IMR-90 (cell line): Measurements from ENCODE around the gene CCDC88C. TPM values are rescaled to one million over a fixed set of nuclear protein-coding genes. Genes with fewer than 3 reads are reported as not detected.

Experiments used
- ATAC-seq: fragments of 200-7000 bp; cut with Tn5 transposase; 2 replicates; pipeline ENCODE4 v1.9.1; 2020; ENCODE audit warnings: low read depth, mild to moderate bottlenecking, moderate library complexity
- BruUV-seq: library from RNA; stranded (reverse); fragments of 400-500 nt; replicated peaks from 2 replicates; lab custom pipeline; 2021; lab: Mats Ljungman, UMichigan
- CTCF ChIA-PET: fragments of 300-600 bp; formaldehyde crosslinking; extraction: SDS; loops from one replicate; lab custom pipeline; 2021; ENCODE audit warnings: antibody characterized with exemption; lab: Yijun Ruan, JAX
- POLR2A ChIA-PET: fragments of 300-600 bp; sonication (Branson Sonifier 250); formaldehyde crosslinking; loops from one replicate; lab custom pipeline; 2022; ENCODE audit warnings: antibody characterized with exemption; ENCODE audit not compliant: unreplicated experiment; lab: Charles Lee
- DNase-seq: peaks from one replicate; pipeline ENCODE4 v3.0.0; 2013
- H2AFZ ChIP-seq: replicated peaks from 2 replicates; pipeline ENCODE3; 2013; ENCODE audit warnings: low read length, mild to moderate bottlenecking; ENCODE audit not compliant: poor library complexity
- H2AK5ac ChIP-seq: 2 replicates; pipeline ENCODE4 v1.6.1; 2013; ENCODE audit warnings: low read depth, low read length, inconsistent platforms
- H2AK9ac ChIP-seq: replicated peaks from 2 replicates; pipeline ENCODE3; 2013; ENCODE audit warnings: mild to moderate bottlenecking, low read depth, low read length, moderate library complexity; ENCODE audit not compliant: poor library complexity
- H2BK120ac ChIP-seq: 2 replicates; pipeline ENCODE4 v1.6.1; 2013; ENCODE audit warnings: low read depth, low read length, inconsistent platforms
- H2BK15ac ChIP-seq: 3 replicates; pipeline ENCODE4 v1.6.1; 2013; ENCODE audit warnings: low read depth, low read length, inconsistent platforms
- H2BK20ac ChIP-seq: 2 replicates; pipeline ENCODE4 v1.6.1; 2013; ENCODE audit warnings: low read depth, mild to moderate bottlenecking, inconsistent platforms, low read length, moderate library complexity
- H2BK5ac ChIP-seq: 2 replicates; pipeline ENCODE4 v1.6.1; 2013; ENCODE audit warnings: mild to moderate bottlenecking, low read depth, low read length, inconsistent platforms; ENCODE audit not compliant: poor library complexity, severe bottlenecking
- H3K14ac ChIP-seq: replicated peaks from 2 replicates; pipeline ENCODE4 v1.6.1; 2013; ENCODE audit warnings: low read depth, low read length, inconsistent platforms
- H3K18ac ChIP-seq: 2 replicates; pipeline ENCODE4 v1.6.1; 2013; ENCODE audit warnings: low read depth, low read length, control low read depth
- H3K23ac ChIP-seq: 2 replicates; pipeline ENCODE4 v1.6.1; 2013; ENCODE audit warnings: low read depth, low read length, inconsistent platforms
- H3K27ac ChIP-seq: 2 replicates; pipeline ENCODE4 v1.5.1; 2013; ENCODE audit warnings: mild to moderate bottlenecking, control low read depth, low read length; ENCODE audit not compliant: insufficient read depth
- H3K27me3 ChIP-seq: 2 replicates; pipeline ENCODE4 v1.6.1; 2013; ENCODE audit warnings: low read length; ENCODE audit not compliant: control insufficient read depth, insufficient read depth
- H3K36me3 ChIP-seq: 2 replicates; pipeline ENCODE4 v1.6.1; 2013; ENCODE audit warnings: low read length, mixed read lengths; ENCODE audit not compliant: control insufficient read depth, insufficient read depth
- H3K4ac ChIP-seq: 2 replicates; pipeline ENCODE4 v1.6.1; 2013; ENCODE audit warnings: low read depth, low read length, inconsistent platforms
- H3K4me1 ChIP-seq: 2 replicates; pipeline ENCODE4 v1.6.1; 2013; ENCODE audit warnings: low read length, mixed read lengths; ENCODE audit not compliant: control insufficient read depth, insufficient read depth
- H3K4me2 ChIP-seq: 2 replicates; pipeline ENCODE4 v1.6.1; 2013; ENCODE audit warnings: low read depth, mild to moderate bottlenecking, control low read depth, low read length, moderate library complexity
- H3K4me3 ChIP-seq: 2 replicates; pipeline ENCODE4 v1.5.1; 2013; ENCODE audit warnings: low read depth, mild to moderate bottlenecking, control low read depth, low read length, moderate library complexity; ENCODE audit not compliant: insufficient read depth
- H3K56ac ChIP-seq: 2 replicates; pipeline ENCODE4 v1.6.1; 2013; ENCODE audit warnings: low read length, inconsistent platforms; ENCODE audit not compliant: insufficient read depth; ENCODE audit errors: extremely low read depth
- H3K79me1 ChIP-seq, 2 experiments: 2 replicates each; pipeline ENCODE4 v1.6.1; 2013; ENCODE audit warnings: low read length in 2 of 2, inconsistent platforms in 1 of 2, low read depth in 1 of 2
- H3K9ac ChIP-seq: 2 replicates; pipeline ENCODE4 v1.6.1; 2013; ENCODE audit warnings: low read depth, low read length, control low read depth
- H3K9me1 ChIP-seq: 2 replicates; pipeline ENCODE4 v1.6.1; 2013; ENCODE audit warnings: low read length, inconsistent platforms; ENCODE audit not compliant: insufficient read depth
- H3K9me3 ChIP-seq: 2 replicates; pipeline ENCODE4 v1.6.1; 2013; ENCODE audit warnings: low read length; ENCODE audit not compliant: control insufficient read depth, insufficient read depth
- H4K20me1 ChIP-seq: 2 replicates; pipeline ENCODE4 v1.6.1; 2013; ENCODE audit warnings: low read length, inconsistent platforms; ENCODE audit not compliant: insufficient read depth
- H4K5ac ChIP-seq: 2 replicates; pipeline ENCODE4 v1.6.1; 2013; ENCODE audit warnings: mild to moderate bottlenecking, low read depth, low read length, control low read depth
- H4K8ac ChIP-seq, 2 experiments: 2 replicates each; pipeline ENCODE4 v1.6.1; 2013; ENCODE audit warnings: low read depth in 2 of 2, low read length in 2 of 2, control low read depth in 1 of 2, inconsistent platforms in 1 of 2
- H4K91ac ChIP-seq: 2 replicates; pipeline ENCODE4 v1.6.1; 2013; ENCODE audit warnings: low read depth, low read length, inconsistent platforms; ENCODE audit not compliant: insufficient read depth
- BHLHE40 ChIP-seq: fragments of 150-350 bp; IDR thresholded peaks from 2 replicates; pipeline ENCODE4 v1.6.1; 2016; ENCODE audit warnings: mild to moderate bottlenecking, low read depth, low read length
- CEBPB ChIP-seq: IDR thresholded peaks from 2 replicates; pipeline ENCODE4 v1.6.1; 2012; ENCODE audit warnings: low read depth, low read length, improper control_type of control experiment
- MAFK ChIP-seq: IDR thresholded peaks from 2 replicates; pipeline ENCODE4 v1.6.1; 2012; ENCODE audit warnings: low read depth, low read length, improper control_type of control experiment
- MXI1 ChIP-seq: IDR thresholded peaks from 2 replicates; pipeline ENCODE4 v1.6.1; 2012; ENCODE audit warnings: low read depth, mild to moderate bottlenecking, low read length, moderate library complexity, borderline replicate concordance
- NFE2L2 ChIP-seq: fragments of 150-350 bp; IDR thresholded peaks from 2 replicates; pipeline ENCODE4 v1.6.1; 2016; ENCODE audit warnings: low read depth, mild to moderate bottlenecking, low read length
- POLR2A ChIP-seq: IDR thresholded peaks from 2 replicates; pipeline ENCODE4 v1.6.1; 2012; ENCODE audit warnings: mild to moderate bottlenecking, low read depth, low read length
- RFX5 ChIP-seq: IDR thresholded peaks from 2 replicates; pipeline ENCODE4 v1.8.0; 2012; ENCODE audit warnings: low read depth, mild to moderate bottlenecking, low read length, moderate library complexity
- SMC3 ChIP-seq: fragments of 150-350 bp; IDR thresholded peaks from 2 replicates; pipeline ENCODE4 v1.6.1; 2016; ENCODE audit warnings: low read depth, mild to moderate bottlenecking, antibody characterized with exemption, low read length, moderate library complexity
- WGBS, 2 experiments: methylation state at CpG; one replicate each; pipeline versions ENCODE4 v1.1.5 to v1.1.7; 2013; ENCODE audit warnings: missing lambda C conversion rate in 2 of 2; ENCODE audit not compliant: insufficient read length in 1 of 2; ENCODE audit errors: extremely low coverage in 2 of 2; 5-methylcytosine and 5-hydroxymethylcytosine counted together
- dilution Hi-C: fragments of 300-500 bp; cut with HindIII; formaldehyde crosslinking; loops from one replicate; pipeline ENCODE4 v1.14.3; 2018; ENCODE audit warnings: low sequenced_read_pairs; ENCODE audit not compliant: unreplicated experiment
- in situ Hi-C: fragments of 300-500 bp; cut with MboI; formaldehyde crosslinking; loops from 3 replicates; pipeline ENCODE4 v1.14.3; 2019; ENCODE audit warnings: low sequenced_read_pairs, inconsistent platforms, mixed read lengths
- intact Hi-C: fragments of 100-400 bp; cut with micrococcal nuclease; formaldehyde crosslinking; loops from 2 replicates; pipeline ENCODE4 v1.10.0; 2022
- polyA plus RNA-seq, 3 experiments: library from polyadenylated mRNA; depleted of rRNA; stranded (reverse); fragments of >200 nt; gene quantifications; 2 replicates each; pipeline ENCODE4 v1.2.3, GENCODE V29; 2012; ENCODE audit warnings: low replicate concordance in 1 of 3
- total RNA-seq: library from RNA; depleted of rRNA; stranded (reverse); fragments of >200 nt; gene quantifications from 2 replicates; pipeline ENCODE4 v1.2.3, GENCODE V29; 2012
- TF ChIP-seq, protein P1 (sequence below): fragments of 150-350 bp; IDR thresholded peaks from 2 replicates; pipeline ENCODE4 v1.6.1; 2017; ENCODE audit warnings: mild to moderate bottlenecking, antibody characterized with exemption, low read length, low read depth
- TF ChIP-seq, protein P2 (sequence below): conservative IDR thresholded peaks from 2 replicates; pipeline ENCODE4 v1.5.1; 2012; ENCODE audit warnings: mild to moderate bottlenecking, low read depth, low read length, improper control_type of control experiment
- TF ChIP-seq, protein P3 (sequence below): fragments of 150-350 bp; IDR thresholded peaks from 2 replicates; pipeline ENCODE4 v1.6.1; 2016; ENCODE audit warnings: low read depth, mild to moderate bottlenecking, low read length, moderate library complexity, borderline replicate concordance

Gene CCDC88C
- total and polyA plus RNA-seq, 2 of the 4 experiments (the other 2 are of a cell fraction): 0.17 to 0.18 TPM

DNA sequence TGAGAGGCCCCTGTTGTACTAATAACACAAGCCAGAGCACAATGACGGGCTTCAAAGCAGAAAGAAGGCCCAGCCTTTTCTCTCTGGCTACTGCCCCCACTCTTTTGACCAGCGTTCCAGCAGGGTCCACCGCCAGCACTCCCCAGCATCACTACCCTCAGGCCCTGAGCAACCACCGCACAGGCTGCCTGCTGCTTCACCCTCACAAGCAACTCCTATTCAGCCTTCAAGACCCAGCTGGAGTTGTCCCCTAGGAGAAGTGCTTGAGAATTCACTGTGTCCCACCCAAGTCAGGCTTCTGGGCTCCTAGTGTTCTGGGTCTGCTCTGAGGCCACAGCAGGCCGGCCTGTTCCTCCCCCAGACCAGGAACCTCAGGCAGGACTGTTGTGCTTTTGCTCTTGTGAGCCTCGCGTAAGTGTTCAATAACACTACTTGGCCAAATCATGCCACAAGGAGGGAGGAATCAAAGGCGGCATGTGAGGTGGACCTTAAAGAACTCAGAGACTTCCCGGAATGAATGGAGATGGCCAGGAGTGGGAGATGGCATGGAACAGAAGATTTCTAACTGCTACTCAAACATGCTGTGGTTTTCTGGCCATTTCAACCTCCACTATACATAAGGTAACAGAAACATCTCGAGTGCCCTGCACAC is 89.8 kb downstream of the CCDC88C start:
- ChIA-PET POLR2A (no interaction called here), CTCF (no interaction called here)
- Histone ChIP-seq H3K36me3 (no peaks in the 10 kb centered on the region), H4K20me1 (no peaks in the 10 kb centered on the region), H2BK5ac (no peak overlapping the region), H2BK120ac (no peak overlapping the region), H2AK5ac (no peak overlapping the region), H2AFZ (no peak overlapping the region), H3K23ac (no peak overlapping the region), H3K4me2 (no peak overlapping the region), H2BK15ac (no peak overlapping the region), H3K27me3 (peaks cover 27% of the 10 kb centered on the region), H3K27ac (no peak overlapping the region), H4K91ac (no peak overlapping the region), H3K4ac (no peak overlapping the region), H3K9me3 (no peaks in the 10 kb centered on the region), H3K56ac (no peak overlapping the region), H3K14ac (no peak overlapping the region), H3K9ac (no peak overlapping the region), H3K4me3 (no peak overlapping the region), H4K8ac (no peak overlapping the region), H2BK20ac (no peak overlapping the region), H3K4me1 (no peaks in the 10 kb centered on the region), H3K18ac (no peak overlapping the region), H3K79me1 (no peaks in the 10 kb centered on the region), H4K5ac (no peak overlapping the region), H3K9me1 (no peaks in the 10 kb centered on the region), H2AK9ac (no peak overlapping the region)
- TF ChIP-seq RFX5 (no peak), NFE2L2 (no peak), SMC3 (no peak), CEBPB (no peak), MXI1 (no peak), BHLHE40 (no peak), POLR2A (no peak), MAFK (no peak)
- TF ChIP-seq, protein P1, sequence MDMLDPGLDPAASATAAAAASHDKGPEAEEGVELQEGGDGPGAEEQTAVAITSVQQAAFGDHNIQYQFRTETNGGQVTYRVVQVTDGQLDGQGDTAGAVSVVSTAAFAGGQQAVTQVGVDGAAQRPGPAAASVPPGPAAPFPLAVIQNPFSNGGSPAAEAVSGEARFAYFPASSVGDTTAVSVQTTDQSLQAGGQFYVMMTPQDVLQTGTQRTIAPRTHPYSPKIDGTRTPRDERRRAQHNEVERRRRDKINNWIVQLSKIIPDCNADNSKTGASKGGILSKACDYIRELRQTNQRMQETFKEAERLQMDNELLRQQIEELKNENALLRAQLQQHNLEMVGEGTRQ: no peak
- TF ChIP-seq, protein P2, sequence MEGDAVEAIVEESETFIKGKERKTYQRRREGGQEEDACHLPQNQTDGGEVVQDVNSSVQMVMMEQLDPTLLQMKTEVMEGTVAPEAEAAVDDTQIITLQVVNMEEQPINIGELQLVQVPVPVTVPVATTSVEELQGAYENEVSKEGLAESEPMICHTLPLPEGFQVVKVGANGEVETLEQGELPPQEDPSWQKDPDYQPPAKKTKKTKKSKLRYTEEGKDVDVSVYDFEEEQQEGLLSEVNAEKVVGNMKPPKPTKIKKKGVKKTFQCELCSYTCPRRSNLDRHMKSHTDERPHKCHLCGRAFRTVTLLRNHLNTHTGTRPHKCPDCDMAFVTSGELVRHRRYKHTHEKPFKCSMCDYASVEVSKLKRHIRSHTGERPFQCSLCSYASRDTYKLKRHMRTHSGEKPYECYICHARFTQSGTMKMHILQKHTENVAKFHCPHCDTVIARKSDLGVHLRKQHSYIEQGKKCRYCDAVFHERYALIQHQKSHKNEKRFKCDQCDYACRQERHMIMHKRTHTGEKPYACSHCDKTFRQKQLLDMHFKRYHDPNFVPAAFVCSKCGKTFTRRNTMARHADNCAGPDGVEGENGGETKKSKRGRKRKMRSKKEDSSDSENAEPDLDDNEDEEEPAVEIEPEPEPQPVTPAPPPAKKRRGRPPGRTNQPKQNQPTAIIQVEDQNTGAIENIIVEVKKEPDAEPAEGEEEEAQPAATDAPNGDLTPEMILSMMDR: no peak
- TF ChIP-seq, protein P3, sequence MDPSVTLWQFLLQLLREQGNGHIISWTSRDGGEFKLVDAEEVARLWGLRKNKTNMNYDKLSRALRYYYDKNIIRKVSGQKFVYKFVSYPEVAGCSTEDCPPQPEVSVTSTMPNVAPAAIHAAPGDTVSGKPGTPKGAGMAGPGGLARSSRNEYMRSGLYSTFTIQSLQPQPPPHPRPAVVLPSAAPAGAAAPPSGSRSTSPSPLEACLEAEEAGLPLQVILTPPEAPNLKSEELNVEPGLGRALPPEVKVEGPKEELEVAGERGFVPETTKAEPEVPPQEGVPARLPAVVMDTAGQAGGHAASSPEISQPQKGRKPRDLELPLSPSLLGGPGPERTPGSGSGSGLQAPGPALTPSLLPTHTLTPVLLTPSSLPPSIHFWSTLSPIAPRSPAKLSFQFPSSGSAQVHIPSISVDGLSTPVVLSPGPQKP: no peak
- 60% methylated on average over 1 of the region's 10 CpGs; no CpG with 5 or more reads in 1 of the 2 experiments for WGBS, 2 experiments
- in situ Hi-C loops (loop anchor here (10.0 kb wide), 1 partner anchor 97 kb away; no protein-coding TSS in a partner anchor), intact Hi-C loops (no loop called here), dilution Hi-C loops (no loop called here)
- no TSS peak for BruUV-seq
- DNase-seq: no peak
- ATAC-seq: no peak
